Left ventricle myocardium inferior (tissue), 1 donor: ENCODE data around the gene STOM. TPM values are rescaled to one million over a fixed set of nuclear protein-coding genes. Genes with fewer than 3 reads are reported as not detected.

Experiments
- DNase-seq: peaks from one replicate; pipeline ENCODE4 v3.0.0-alpha.2; 2020
- H3K27ac ChIP-seq: fragments of 200-600 bp; replicated peaks from 2 replicates; pipeline ENCODE4 v1.8.0; 2021
- H3K27me3 ChIP-seq: fragments of 200-600 bp; 2 replicates; pipeline ENCODE4 v1.8.0; 2021; ENCODE audit warnings: low read depth
- H3K36me3 ChIP-seq: fragments of 200-600 bp; 2 replicates; pipeline ENCODE4 v1.8.0; 2021
- H3K4me1 ChIP-seq: fragments of 200-600 bp; 2 replicates; pipeline ENCODE4 v1.8.0; 2021
- H3K4me3 ChIP-seq: fragments of 200-600 bp; 2 replicates; pipeline ENCODE4 v1.8.0; 2021; ENCODE audit warnings: mild to moderate bottlenecking, moderate library complexity
- H3K9me3 ChIP-seq: fragments of 200-600 bp; replicated peaks from 2 replicates; pipeline ENCODE4 v1.8.0; 2021
- intact Hi-C: fragments of 100-400 bp; cut with micrococcal nuclease; formaldehyde crosslinking; loops from one replicate; pipeline ENCODE4 v1.11.0; 2022
- total RNA-seq: library from RNA; stranded (reverse); fragmentation: NEBNext Ultra II Directional; extraction: Animal tissue kit (Norgen Biotek cat#: 25700); gene quantifications from one replicate; pipeline ENCODE4 v1.2.1, GENCODE V29; 2021
- TF ChIP-seq, protein P1 (sequence below): fragments of 200-600 bp; IDR thresholded peaks from 2 replicates; pipeline ENCODE4 v1.8.0; 2021; ENCODE audit warnings: antibody characterized with exemption, mild to moderate bottlenecking, borderline replicate concordance
- donor health status: DM: no; HTN: yes; CAD: no; lungs with severe emphysema.

STOM gene
- total RNA-seq, 1 donor from 2014 or later = 165 TPM

DNA sequence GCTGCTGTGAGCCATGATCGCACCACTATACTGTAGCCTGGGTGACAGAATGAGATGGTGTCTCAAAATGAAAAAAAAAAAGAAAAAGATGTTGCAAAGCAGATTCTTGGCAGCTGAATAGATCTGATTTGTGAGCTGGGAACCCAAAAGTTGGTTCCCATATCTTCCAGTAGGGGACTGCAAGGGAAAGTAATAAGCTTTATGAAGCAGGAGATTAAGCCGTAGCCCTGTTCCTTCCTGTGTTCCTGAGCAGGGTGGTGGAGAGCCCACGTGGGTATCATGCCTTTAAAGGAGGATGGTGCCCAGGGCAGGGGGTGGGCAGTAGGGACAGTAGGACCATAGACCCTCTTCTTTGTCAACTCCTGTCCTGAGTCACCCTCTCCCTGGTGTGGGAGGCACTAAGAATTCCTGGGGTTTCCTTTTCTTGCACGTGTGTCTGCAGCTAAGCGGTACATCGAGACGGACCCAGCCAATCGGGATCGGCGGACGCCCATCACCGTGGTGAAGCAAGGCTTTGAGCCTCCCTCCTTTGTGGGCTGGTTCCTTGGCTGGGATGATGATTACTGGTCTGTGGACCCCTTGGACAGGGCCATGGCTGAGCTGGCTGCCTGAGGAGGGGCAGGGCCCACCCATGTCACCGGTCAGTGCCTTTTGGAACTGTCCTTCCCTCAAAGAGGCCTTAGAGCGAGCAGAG lies 37.9 kb downstream of the STOM start:
- no peak for DNase-seq
- Histone ChIP-seq H3K27me3 (no peaks in the 10 kb centered on the region), H3K27ac (peak overlapping the region; percentile 95), H3K4me3 (no peak overlapping the region), H3K9me3 (no peaks in the 10 kb centered on the region), H3K36me3 (peaks cover 81% of the 10 kb centered on the region), H3K4me1 (peaks cover 87% of the 10 kb centered on the region)
- intact Hi-C loops = no loop called here
- TF ChIP-seq, protein P1, sequence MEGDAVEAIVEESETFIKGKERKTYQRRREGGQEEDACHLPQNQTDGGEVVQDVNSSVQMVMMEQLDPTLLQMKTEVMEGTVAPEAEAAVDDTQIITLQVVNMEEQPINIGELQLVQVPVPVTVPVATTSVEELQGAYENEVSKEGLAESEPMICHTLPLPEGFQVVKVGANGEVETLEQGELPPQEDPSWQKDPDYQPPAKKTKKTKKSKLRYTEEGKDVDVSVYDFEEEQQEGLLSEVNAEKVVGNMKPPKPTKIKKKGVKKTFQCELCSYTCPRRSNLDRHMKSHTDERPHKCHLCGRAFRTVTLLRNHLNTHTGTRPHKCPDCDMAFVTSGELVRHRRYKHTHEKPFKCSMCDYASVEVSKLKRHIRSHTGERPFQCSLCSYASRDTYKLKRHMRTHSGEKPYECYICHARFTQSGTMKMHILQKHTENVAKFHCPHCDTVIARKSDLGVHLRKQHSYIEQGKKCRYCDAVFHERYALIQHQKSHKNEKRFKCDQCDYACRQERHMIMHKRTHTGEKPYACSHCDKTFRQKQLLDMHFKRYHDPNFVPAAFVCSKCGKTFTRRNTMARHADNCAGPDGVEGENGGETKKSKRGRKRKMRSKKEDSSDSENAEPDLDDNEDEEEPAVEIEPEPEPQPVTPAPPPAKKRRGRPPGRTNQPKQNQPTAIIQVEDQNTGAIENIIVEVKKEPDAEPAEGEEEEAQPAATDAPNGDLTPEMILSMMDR = peak; percentile 46

DNA sequence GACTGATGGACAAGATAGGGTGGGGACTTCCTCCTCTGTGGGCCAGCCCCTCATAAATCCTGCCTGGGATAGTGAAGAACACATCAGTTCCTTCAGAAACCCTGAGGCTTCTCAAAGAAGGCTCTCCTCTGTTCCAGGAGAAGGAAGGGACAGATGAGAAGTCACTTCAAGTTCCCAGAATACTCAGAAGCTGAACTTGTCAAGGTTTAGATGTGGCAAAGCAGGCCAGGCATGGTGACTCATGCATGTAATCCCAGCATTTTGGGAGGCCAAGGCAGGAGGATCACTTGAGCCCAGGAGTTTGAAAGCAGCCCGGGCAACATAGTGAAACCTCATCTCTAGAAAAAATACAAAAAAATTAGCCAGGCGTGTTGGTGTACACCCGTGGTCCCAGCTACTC lies 38.5 kb downstream of the STOM start:
- H3K36me3 ChIP-seq = peaks cover 81% of the 10 kb centered on the region
- H3K27me3 ChIP-seq = no peaks in the 10 kb centered on the region
- H3K4me3 ChIP-seq = no peak overlapping the region
- intact Hi-C loops = no loop called here
- H3K27ac ChIP-seq = peak overlapping the region; percentile 95
- no peaks in the 10 kb centered on the region for H3K9me3 ChIP-seq
- H3K4me1 ChIP-seq = peaks cover 88% of the 10 kb centered on the region
- TF ChIP-seq, protein P1 = no peak
- DNase-seq = no peak

DNA sequence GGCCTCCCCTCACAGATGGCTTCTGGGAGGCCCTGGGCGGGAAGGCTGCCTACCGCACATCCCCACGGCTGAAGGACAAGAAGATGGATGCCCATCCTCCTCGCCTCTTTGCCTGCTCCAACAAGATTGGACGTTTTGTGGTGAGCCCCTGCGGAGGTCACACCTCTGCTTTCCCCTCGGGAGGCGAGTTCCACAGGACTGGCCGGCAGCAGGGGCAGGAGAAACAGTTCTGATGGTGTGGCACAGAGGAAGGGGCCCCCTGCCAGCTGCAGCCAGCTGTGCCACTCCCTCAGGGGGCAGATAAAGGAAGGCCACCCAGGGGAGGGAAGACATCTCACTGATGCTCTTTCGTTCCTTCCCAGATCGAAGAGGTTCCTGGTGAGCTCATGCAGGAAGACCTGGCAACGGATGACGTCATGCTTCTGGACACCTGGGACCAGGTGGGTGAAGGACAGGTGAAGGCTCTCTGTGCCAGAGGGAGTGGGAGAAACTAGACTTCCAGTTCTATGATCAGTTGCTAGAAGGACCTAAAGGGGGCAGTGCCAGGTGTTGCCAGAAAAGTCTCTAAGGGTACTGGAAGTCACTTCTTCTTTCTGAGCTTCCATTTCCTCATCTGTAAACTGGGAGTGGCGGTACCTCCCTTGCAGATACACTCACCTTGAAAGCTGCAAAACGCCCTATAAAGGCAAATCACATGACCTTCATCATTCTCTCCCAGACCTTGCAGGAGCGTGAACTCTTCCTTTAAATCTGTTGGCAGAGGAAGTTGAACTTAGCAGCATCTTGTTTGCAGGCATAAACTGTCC lies 41.0 kb downstream of the STOM start:
- peak overlapping the region; percentile 95 for H3K27ac ChIP-seq
- H3K4me1 ChIP-seq = peaks cover 99% of the 10 kb centered on the region
- TF ChIP-seq, protein P1 = no peak
- no peaks in the 10 kb centered on the region for H3K27me3 ChIP-seq
- no peak overlapping the region for H3K4me3 ChIP-seq
- no peak for DNase-seq
- intact Hi-C loops = no loop called here
- peaks cover 97% of the 10 kb centered on the region for H3K36me3 ChIP-seq
- no peaks in the 10 kb centered on the region for H3K9me3 ChIP-seq

DNA sequence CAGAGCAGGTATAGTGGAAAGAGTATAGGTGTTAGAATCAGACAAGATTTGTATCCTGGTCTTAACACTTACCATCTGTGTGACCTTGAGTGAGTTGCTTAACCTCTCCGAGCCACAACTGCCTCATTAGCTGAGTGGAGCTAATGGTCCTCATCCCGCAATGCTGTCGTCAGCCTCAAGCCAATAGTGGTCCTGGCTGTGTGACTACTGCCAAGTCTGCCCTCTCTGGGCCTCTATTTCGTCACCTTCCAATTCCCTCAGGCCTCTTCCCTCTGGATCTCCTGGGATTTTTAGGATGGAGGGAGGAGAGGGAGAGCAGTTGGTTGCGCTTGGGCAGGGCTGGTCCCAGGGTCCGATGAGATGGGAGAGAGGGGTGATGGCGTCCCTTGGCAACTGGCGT lies 41.6 kb downstream of the STOM start:
- intact Hi-C loops = no loop called here
- H3K36me3 ChIP-seq = peaks cover 97% of the 10 kb centered on the region
- H3K4me3 ChIP-seq = no peak overlapping the region
- H3K27ac ChIP-seq = peak overlapping the region; percentile 95
- H3K4me1 ChIP-seq = peaks cover 99% of the 10 kb centered on the region
- H3K9me3 ChIP-seq = no peaks in the 10 kb centered on the region
- DNase-seq = no peak
- no peaks in the 10 kb centered on the region for H3K27me3 ChIP-seq
- TF ChIP-seq, protein P1 = no peak

DNA sequence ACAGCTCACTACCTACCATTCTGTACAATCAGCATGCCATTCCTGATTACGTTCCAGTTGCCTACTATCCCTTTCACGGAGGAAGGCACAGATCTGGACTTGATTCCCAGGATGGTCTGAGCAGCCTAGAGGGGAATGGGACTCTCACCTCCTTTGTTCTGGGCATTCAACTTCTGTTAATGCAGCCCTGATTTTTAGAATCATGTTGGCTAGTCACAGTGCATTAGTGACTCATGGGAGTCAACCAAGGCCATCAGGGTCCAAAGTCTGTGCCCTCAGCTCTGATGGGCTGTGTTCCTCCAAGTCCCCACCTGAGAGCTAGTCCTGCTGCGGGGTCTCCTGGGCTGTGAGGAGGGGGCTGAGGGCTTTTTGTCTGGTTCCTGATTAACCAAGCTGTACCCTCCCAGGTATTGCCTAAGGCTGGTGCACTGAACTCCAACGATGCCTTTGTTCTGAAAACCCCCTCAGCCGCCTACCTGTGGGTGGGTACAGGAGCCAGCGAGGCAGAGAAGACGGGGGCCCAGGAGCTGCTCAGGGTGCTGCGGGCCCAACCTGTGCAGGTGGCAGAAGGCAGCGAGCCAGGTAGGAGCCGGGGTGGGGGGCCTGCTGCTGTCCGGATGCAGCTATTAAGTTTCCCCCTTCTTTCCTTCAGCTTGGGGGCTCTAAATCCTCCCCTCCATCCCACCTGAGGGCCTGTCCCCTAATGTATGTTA lies 43.0 kb downstream of the STOM start:
- peak overlapping the region; percentile 95 for H3K27ac ChIP-seq
- peak overlapping the region; percentile 34 for H3K4me3 ChIP-seq
- H3K27me3 ChIP-seq = no peaks in the 10 kb centered on the region
- intact Hi-C loops = no loop called here
- peaks cover 100% of the 10 kb centered on the region for H3K4me1 ChIP-seq
- TF ChIP-seq, protein P1 = no peak
- no peak for DNase-seq
- peaks cover 97% of the 10 kb centered on the region for H3K36me3 ChIP-seq
- no peaks in the 10 kb centered on the region for H3K9me3 ChIP-seq
